NCI-H2029 treated with DMSO at 0.1 percent for 48 hours (cell line): Measurements from ENCODE around the gene RPS4Y1.

Source experiments
- DNase-seq: peaks from one replicate; lab custom pipeline; 2025; lab: John Stamatoyannopoulos, UW

RPS4Y1 gene

DNA sequence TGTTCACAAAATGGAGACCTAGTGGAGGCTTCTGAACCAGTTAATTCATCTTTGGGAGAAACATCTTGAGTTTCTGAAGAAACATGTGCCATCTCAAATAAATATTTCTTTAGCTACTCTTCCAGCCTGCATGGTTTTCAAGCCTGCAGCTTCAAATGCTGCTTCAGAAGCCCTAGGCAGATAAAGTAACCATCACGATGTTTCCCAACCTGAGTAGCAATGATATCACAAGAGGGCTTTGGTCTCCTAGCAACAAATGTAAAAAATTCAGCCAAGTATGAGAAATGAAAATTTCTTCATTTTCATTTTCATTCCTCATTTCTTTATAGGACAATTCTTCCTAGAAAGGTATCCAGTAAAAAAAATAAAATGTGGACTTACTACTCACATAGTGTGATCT lies 42.2 kb downstream of the RPS4Y1 start:
- DNase-seq = no peak

DNA sequence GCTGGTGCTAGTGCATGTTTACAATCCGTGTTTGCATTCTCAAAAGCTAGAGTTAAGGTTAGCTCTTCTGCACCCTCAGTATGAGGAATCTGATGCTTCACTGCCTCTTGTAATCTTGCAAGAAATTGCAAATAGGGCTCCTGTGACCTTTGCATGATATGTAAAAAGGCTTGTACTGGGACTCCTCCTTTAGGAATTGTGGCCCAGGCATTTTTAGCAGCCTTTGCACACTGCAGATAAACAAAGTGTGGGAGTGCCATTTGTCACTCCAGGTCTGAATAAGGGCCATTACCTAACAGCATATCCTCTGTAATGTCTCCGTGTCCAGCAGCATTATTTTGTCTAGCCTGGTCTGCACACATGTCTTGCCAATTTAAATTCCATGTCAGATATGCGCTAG lies 44.5 kb downstream of the RPS4Y1 start:
- DNase-seq = no peak

DNA sequence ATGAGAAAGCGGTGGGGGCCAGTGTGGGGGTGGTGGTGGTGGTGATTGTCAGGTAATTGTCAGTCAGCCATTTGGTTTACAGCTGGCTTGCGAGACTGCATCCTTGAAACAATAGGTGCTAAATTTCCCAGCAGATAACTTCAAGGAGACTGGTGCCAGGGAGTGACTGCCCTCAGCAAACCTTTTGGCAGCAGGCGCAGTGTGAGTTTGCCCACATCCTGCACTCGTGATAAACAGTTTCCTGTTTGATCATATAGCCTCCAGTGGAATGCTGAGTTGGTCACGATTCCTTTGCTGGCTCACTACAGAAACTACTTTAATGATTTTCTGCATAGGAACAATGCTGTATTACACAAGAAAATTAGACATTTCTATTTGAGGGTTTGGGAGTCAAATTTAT lies 46.0 kb downstream of the RPS4Y1 start:
- no peak for DNase-seq

DNA sequence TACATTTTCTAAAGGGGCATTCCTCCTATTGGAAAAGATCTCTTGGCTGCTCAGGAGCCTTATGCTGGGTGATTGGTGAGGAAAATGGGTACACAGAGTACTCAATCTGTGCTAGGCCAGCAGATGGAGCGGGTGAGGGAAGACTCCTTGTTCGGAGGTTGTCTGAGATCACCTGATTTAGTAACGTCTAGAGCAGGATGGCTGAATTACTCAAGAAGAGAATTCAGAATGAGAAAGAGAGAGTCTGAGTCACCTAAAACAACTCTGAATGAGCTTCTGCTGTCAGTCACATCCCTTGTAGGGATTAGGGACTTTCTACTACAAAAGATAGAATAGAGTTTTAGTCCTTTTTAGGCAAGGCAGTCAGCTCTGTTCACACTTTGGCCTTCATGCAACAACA lies 46.6 kb downstream of the RPS4Y1 start:
- DNase-seq = no peak

DNA sequence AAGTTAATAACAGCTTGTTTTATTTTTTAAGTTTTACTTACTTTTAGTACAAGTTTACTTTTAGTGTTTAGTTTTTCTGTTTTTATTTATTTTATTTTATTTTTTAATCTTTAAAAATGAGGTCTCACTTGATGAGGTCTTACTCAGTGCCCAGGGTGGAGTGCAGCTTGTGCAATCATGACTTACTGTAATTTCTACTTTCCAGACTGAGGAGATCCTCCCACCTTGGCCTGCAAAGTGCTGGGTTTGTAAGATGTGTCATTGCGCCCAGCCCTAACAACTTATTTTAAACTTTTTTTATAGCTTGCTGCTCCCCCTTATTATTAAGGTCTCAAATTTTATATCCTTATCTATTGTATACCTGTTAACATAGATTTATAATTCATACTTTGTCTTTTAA lies 52.1 kb downstream of the RPS4Y1 start:
- no peak for DNase-seq

DNA sequence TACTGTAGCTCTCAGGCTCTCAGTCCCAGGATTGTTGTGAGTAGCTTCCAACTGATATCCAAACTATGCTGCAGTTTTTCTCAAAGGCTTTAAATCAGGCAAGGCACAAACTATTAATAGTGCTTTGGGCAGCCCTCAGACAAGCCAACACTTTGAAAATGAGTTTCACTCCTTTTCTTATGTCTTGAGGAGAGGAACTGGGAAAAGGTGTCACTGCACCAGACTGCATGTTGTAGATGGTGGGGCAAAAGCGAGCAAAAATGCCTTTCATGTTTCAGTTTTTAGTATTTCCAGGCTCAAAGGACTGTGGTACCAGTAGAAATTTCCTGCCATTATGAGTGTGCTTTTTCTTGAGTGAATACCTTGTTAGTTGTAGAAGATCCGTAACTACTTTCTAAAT lies 54.6 kb downstream of the RPS4Y1 start:
- DNase-seq = no peak

DNA sequence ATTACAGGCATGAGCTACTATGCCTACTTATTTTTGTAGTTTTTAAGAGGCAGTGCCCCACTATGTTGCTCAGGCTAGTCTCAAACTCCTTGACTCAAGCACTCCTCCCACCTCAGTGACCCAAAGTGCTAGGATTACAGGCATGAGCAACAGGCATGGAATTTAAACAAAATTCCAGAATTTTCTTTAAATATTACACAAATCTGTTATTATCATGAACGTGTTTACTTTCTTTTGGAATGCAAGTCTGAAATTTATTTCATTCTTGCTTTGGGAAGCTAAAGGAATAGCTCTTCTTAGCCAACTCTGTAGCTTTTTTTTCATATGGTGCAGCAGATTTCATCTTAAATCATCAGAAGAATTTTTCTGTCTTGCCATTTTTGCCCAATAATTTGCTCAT lies 66.0 kb downstream of the RPS4Y1 start:
- DNase-seq = no peak

DNA sequence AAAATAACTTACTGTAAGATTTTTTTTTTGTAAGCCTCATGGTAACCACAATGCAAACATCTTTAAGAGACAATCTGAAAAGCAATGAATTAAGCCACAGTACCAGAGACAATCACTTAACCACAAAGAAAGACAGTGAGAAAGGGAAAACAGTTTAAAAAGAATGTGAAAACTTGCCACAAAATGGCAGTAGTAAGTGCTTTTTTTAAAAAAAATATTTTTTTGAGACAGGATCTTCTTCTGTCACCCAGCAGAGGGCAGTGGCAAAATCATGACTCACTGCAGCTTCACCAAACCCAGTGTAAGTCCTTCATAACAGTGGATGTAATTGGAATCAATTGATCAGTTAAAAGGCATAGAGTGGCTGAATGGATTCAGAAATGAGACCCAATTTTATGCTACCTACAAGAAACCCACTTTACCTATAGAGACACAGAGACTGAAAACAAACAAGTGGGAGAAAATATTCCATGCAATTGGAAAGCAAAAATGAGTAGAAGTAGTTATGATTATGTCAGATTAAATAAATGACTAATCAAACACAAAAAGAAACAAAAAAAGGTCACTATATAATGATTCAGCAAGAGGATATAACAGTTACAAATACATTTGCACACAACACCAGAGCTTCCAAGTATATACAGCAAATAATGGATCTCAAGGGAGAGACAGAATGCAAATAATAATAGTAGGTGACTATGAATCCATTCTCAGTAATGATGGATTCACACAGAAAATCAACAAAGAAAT lies 71.8 kb downstream of the RPS4Y1 start:
- DNase-seq = no peak
